Activated effector memory CD4-positive, alpha-beta T cell treated with Interleukin-2 at 50 U/mL for 16 hours (primary cell): Measurements from ENCODE around the gene TAS1R1.

Source experiments
- DNase-seq: peaks from one replicate; pipeline ENCODE4 v3.0.0-alpha.2; 2020

The TAS1R1 gene

GRCh38 chr1:6614019-6614928 is 59.2 kb downstream of the TAS1R1 start:
- DNase-seq = peak; percentile 42

GRCh38 chr1:6614929-6615785 is 60.0 kb downstream of the TAS1R1 start:
- DNase-seq = no peak

- no peak for DNase-seq
Measured at GRCh38 chr1:6619045-6619444, 63.9 kb downstream of the TAS1R1 start.

- DNase-seq = no peak
Measured at GRCh38 chr1:6621429-6622391, 66.6 kb downstream of the TAS1R1 start.

GRCh38 chr1:6622396-6623152 is 67.5 kb downstream of the TAS1R1 start:
- no peak for DNase-seq

GRCh38 chr1:6623269-6623965 is 68.3 kb downstream of the TAS1R1 start:
- DNase-seq = no peak

GRCh38 chr1:6624710-6625583 is 69.8 kb downstream of the TAS1R1 start, which contains the start of gene THAP3:
THAP3 (plus strand) TSS chr1:6624868; CDS start chr1:6625219, 351 bp downstream.
- peak; percentile 87 for DNase-seq

GRCh38 chr1:6625584-6626149 is 70.6 kb downstream of the TAS1R1 start:
- no peak for DNase-seq

GRCh38 chr1:6627031-6627430 is 71.9 kb downstream of the TAS1R1 start:
- DNase-seq = no peak

GRCh38 chr1:6627841-6628545 is 72.9 kb downstream of the TAS1R1 start:
- no peak for DNase-seq

- no peak for DNase-seq
Measured at GRCh38 chr1:6628971-6629479, 73.9 kb downstream of the TAS1R1 start.
